ENCODE data around the gene EFCAB6. TPM values are rescaled to one million over a fixed set of nuclear protein-coding genes. Genes with fewer than 3 reads are reported as not detected.
A peak's percentile ranks its signal among the peaks of the same experiment; 100 is the strongest.

EFCAB6 gene, protein sequence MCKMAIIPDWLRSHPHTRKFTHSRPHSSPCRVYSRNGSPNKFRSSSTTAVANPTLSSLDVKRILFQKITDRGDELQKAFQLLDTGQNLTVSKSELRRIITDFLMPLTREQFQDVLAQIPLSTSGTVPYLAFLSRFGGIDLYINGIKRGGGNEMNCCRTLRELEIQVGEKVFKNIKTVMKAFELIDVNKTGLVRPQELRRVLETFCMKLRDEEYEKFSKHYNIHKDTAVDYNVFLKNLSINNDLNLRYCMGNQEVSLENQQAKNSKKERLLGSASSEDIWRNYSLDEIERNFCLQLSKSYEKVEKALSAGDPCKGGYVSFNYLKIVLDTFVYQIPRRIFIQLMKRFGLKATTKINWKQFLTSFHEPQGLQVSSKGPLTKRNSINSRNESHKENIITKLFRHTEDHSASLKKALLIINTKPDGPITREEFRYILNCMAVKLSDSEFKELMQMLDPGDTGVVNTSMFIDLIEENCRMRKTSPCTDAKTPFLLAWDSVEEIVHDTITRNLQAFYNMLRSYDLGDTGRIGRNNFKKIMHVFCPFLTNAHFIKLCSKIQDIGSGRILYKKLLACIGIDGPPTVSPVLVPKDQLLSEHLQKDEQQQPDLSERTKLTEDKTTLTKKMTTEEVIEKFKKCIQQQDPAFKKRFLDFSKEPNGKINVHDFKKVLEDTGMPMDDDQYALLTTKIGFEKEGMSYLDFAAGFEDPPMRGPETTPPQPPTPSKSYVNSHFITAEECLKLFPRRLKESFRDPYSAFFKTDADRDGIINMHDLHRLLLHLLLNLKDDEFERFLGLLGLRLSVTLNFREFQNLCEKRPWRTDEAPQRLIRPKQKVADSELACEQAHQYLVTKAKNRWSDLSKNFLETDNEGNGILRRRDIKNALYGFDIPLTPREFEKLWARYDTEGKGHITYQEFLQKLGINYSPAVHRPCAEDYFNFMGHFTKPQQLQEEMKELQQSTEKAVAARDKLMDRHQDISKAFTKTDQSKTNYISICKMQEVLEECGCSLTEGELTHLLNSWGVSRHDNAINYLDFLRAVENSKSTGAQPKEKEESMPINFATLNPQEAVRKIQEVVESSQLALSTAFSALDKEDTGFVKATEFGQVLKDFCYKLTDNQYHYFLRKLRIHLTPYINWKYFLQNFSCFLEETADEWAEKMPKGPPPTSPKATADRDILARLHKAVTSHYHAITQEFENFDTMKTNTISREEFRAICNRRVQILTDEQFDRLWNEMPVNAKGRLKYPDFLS (N-terminal part only)
- total RNA-seq = 1 to 10 TPM in 8 of 9 donors, under 1 TPM in 1; 0.89 to 2.3 (median 1.6) TPM
- polyA plus RNA-seq = under 1 TPM; 0.53 to 0.65 TPM
- long read RNA-seq, donor 1 = 0 reads
- long read RNA-seq, donor 2, partial matches to known transcripts = 2 of 5 reads
- long read RNA-seq, donor 2, other reads (novel, unspliced or antisense) = 3 of 5 reads
- long read RNA-seq, donor 3 = 0 reads

DNA sequence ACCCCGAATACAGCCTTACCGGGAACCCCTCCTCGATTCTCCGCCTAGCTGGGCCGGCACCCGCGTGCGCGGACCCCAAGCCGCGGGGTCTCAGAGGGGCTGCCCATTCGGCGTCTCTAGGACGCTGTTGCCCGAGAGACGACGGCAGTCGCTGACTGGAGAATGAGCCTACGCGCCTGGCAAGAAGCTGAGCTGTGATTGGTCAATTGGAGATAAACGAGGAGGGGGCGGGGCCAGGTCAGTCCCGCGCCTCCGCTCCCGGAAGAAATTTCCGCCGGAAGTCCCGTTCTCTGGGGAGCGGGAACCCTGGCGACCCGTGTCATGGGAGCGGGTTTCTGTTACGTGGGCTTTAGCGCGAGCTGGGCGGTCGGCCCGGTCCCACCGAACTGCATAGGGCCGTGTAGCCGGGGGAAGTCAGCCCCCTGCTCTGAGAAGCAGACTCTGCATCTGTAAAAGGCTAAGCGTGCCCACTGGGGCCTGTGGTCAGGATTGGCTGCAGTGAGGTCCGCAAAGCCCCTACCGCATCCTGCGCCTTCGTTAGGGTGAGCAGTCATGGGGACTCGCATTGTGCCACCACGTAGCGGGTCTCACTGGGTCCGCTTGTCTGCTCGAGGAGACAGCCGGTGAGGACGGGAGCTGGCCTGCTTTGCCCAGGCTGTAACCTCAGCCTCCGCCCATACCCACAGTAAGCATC is at the start of gene EFCAB6:
EFCAB6 (minus strand) TSS at position 157 of the 694 bp plus-strand sequence. CDS start 29,987 bp downstream, outside the sequence.
- no peaks in the 10 kb centered on the region for H3K27me3 ChIP-seq
- WGBS, 4 donors = 1% methylated on average over 24 to 55 of the region's 55 CpGs
- no peaks in the 10 kb centered on the region for H3K9me3 ChIP-seq
- ATAC-seq (peak; percentile 97 to 99 (median 98)), DNase-seq (peak; percentile 93 to 95 (median 95))
- TF ChIP-seq, protein P1, sequence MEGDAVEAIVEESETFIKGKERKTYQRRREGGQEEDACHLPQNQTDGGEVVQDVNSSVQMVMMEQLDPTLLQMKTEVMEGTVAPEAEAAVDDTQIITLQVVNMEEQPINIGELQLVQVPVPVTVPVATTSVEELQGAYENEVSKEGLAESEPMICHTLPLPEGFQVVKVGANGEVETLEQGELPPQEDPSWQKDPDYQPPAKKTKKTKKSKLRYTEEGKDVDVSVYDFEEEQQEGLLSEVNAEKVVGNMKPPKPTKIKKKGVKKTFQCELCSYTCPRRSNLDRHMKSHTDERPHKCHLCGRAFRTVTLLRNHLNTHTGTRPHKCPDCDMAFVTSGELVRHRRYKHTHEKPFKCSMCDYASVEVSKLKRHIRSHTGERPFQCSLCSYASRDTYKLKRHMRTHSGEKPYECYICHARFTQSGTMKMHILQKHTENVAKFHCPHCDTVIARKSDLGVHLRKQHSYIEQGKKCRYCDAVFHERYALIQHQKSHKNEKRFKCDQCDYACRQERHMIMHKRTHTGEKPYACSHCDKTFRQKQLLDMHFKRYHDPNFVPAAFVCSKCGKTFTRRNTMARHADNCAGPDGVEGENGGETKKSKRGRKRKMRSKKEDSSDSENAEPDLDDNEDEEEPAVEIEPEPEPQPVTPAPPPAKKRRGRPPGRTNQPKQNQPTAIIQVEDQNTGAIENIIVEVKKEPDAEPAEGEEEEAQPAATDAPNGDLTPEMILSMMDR (IDR thresholded peaks at IDR 0.05) = no peak
- peak in 1 of 2 donors; percentile 64 for TF ChIP-seq POLR2A (IDR thresholded peaks at IDR 0.05)
- intact Hi-C loops (cut with DNase I) = no loop called here
- peaks cover 0 to 17% (median 11%) of the 10 kb centered on the region in 12 donors for H3K4me1 ChIP-seq
- peak within 1 kb of the TSS in 11 of 12 donors; percentile 66 to 90 (median 85) for H3K27ac ChIP-seq
- H3K4me3 ChIP-seq = peak within 1 kb of the TSS; percentile 54 to 97 (median 81)
- H3K36me3 ChIP-seq = no peaks in the 10 kb centered on the region

DNA sequence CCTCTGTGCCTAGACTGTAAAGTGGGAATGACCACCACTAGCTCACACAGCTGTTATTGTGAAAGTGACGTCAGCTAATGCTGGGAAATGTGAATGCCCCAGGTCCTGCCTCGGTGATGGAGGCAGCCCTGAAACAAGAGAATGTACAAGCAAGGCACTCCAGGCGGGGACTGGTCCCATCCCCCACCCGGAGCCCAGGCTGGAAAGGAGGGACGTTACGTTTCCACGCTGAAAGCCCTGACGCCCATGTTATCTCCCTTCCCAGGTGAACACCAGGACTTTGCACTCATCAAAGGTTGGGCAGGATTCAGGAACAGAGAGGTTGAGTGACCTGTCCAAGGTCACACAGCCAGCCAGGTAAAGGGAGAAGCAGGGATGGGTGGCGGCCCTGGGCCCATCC is 49.4 kb upstream of the EFCAB6 start:
- H3K4me1 ChIP-seq = peaks cover 0 to 14% (median 0%) of the 10 kb centered on the region in 12 donors
- H3K27me3 ChIP-seq = peaks cover 8 to 64% (median 28%) of the 10 kb centered on the region in 9 donors
- 37 to 50% (median 42%) methylated on average over 9 of the region's 9 CpGs for WGBS, 4 donors
- DNase-seq = no peak
- no peaks in the 10 kb centered on the region for H3K36me3 ChIP-seq
- peaks cover 0 to 11% (median 0%) of the 10 kb centered on the region in 12 donors for H3K9me3 ChIP-seq
- intact Hi-C loops (cut with DNase I) = no loop called here
- TF ChIP-seq POLR2A (IDR thresholded peaks at IDR 0.05) = no peak
- TF ChIP-seq, protein P1 (IDR thresholded peaks at IDR 0.05) = no peak
- no peak for ATAC-seq
- no peak overlapping the region for H3K27ac ChIP-seq
- no peak overlapping the region for H3K4me3 ChIP-seq

DNA sequence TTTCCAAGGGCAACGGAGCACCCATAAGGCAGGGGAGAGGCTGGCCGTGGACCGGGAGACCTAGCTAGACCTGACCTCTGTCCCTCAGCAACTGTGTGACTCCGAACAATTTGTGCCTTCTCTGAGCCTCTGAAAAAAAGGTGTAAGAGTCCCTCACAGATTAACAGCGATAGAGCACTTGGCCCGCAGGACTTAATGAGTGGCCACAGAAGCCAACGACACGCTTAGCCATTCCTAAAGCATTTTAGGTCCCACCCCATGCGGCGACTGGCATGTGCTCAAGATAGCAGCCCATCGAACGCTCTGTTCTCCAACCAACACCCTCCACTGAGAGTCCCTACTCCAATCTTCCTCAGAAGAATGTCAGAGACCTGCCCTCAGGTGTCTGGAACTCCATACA is 48.7 kb upstream of the EFCAB6 start:
- no peak for ATAC-seq
- Histone ChIP-seq H3K9me3 (peaks cover 0 to 15% (median 0%) of the 10 kb centered on the region in 12 donors), H3K36me3 (no peaks in the 10 kb centered on the region), H3K4me3 (no peak overlapping the region), H3K27me3 (peaks cover 8 to 61% (median 28%) of the 10 kb centered on the region in 9 donors), H3K4me1 (peaks cover 0 to 14% (median 0%) of the 10 kb centered on the region in 12 donors), H3K27ac (no peak overlapping the region)
- no peak for TF ChIP-seq POLR2A (IDR thresholded peaks at IDR 0.05)
- TF ChIP-seq, protein P1 (IDR thresholded peaks at IDR 0.05) = no peak
- peak in 1 of 5 donors; percentile 34 for DNase-seq
- intact Hi-C loops (cut with DNase I) = no loop called here
- WGBS, 4 donors = 69 to 76% (median 72%) methylated on average over 12 of the region's 12 CpGs

Measured in heart left ventricle (tissue), 16 donors.